H9 (cell line): ENCODE results near the gene YWHAB. TPM values are rescaled to one million over a fixed set of nuclear protein-coding genes. Genes with fewer than 3 reads are reported as not detected.

Experiments used
- DNase-seq: peaks from one replicate; pipeline ENCODE4 v3.0.0-alpha.2; 2017
- H2AFZ ChIP-seq: one replicate; pipeline ENCODE4 v1.6.1; 2013; ENCODE audit warnings: mild to moderate bottlenecking, low read length, control low read depth, moderate library complexity
- H2AK5ac ChIP-seq: 2 replicates; pipeline ENCODE4 v1.6.1; 2013; ENCODE audit warnings: low read length, control low read depth, mixed read lengths; ENCODE audit not compliant: insufficient read length
- H2BK120ac ChIP-seq: one replicate; pipeline ENCODE4 v1.6.1; 2013; ENCODE audit warnings: low read depth, mild to moderate bottlenecking, low read length, control low read depth, inconsistent platforms; ENCODE audit not compliant: poor library complexity, severe bottlenecking
- H2BK12ac ChIP-seq: 2 replicates; pipeline ENCODE4 v1.6.1; 2013; ENCODE audit warnings: low read length, control low read depth, mixed read lengths, low read depth; ENCODE audit not compliant: insufficient read length
- H2BK15ac ChIP-seq: 2 replicates; pipeline ENCODE4 v1.6.1; 2013; ENCODE audit warnings: low read depth, low read length, control low read depth
- H2BK20ac ChIP-seq: one replicate; pipeline ENCODE4 v1.6.1; 2013; ENCODE audit warnings: low read depth, mild to moderate bottlenecking, low read length, control low read depth, inconsistent platforms; ENCODE audit not compliant: poor library complexity, severe bottlenecking
- H2BK5ac ChIP-seq: 2 replicates; pipeline ENCODE4 v1.6.1; 2013; ENCODE audit warnings: low read length, control low read depth, mixed read lengths; ENCODE audit not compliant: insufficient read length
- H3K14ac ChIP-seq: 2 replicates; pipeline ENCODE4 v1.6.1; 2013; ENCODE audit warnings: low read length, control low read depth; ENCODE audit not compliant: insufficient read depth
- H3K18ac ChIP-seq: 2 replicates; pipeline ENCODE4 v1.6.1; 2013; ENCODE audit warnings: low read depth, mild to moderate bottlenecking, mixed read lengths, low read length, control low read depth; ENCODE audit not compliant: insufficient read length
- H3K23ac ChIP-seq: 2 replicates; pipeline ENCODE4 v1.6.1; 2013; ENCODE audit warnings: low read length, control low read depth, mixed read lengths, low read depth; ENCODE audit not compliant: insufficient read length
- H3K23me2 ChIP-seq: 2 replicates; pipeline ENCODE4 v1.6.1; 2013; ENCODE audit warnings: low read depth, mild to moderate bottlenecking, mixed read lengths, low read length, control low read depth; ENCODE audit not compliant: insufficient read length, poor library complexity, severe bottlenecking
- H3K27ac ChIP-seq: 2 replicates; pipeline ENCODE4 v1.5.1; 2013; ENCODE audit warnings: low read length, control low read depth, mixed read lengths, low read depth; ENCODE audit not compliant: insufficient read length
- H3K27me3 ChIP-seq: 2 replicates; pipeline ENCODE4 v1.6.1; 2013; ENCODE audit warnings: low read length, control low read depth, inconsistent platforms; ENCODE audit not compliant: insufficient read depth
- H3K4ac ChIP-seq: 2 replicates; pipeline ENCODE4 v1.6.1; 2013; ENCODE audit warnings: low read depth, mild to moderate bottlenecking, control low read depth, inconsistent platforms, low read length, moderate library complexity
- H3K4me1 ChIP-seq: 2 replicates; pipeline ENCODE4 v1.6.1; 2013; ENCODE audit warnings: low read length, control low read depth, inconsistent platforms; ENCODE audit not compliant: insufficient read depth
- H3K4me2 ChIP-seq: 2 replicates; pipeline ENCODE4 v1.6.1; 2013; ENCODE audit warnings: low read length, control low read depth, mixed read lengths; ENCODE audit not compliant: insufficient read length, insufficient read depth
- H3K56ac ChIP-seq: 2 replicates; pipeline ENCODE4 v1.6.1; 2013; ENCODE audit warnings: low read depth, mild to moderate bottlenecking, mixed read lengths, low read length, control low read depth; ENCODE audit not compliant: insufficient read length
- H3K79me1 ChIP-seq: 2 replicates; pipeline ENCODE4 v1.6.1; 2013; ENCODE audit warnings: low read depth, mild to moderate bottlenecking, moderate library complexity, low read length, control low read depth, inconsistent platforms; ENCODE audit not compliant: insufficient read depth, poor library complexity, severe bottlenecking
- H3K79me2 ChIP-seq: 2 replicates; pipeline ENCODE4 v1.6.1; 2013; ENCODE audit warnings: low read length, control low read depth, inconsistent platforms; ENCODE audit not compliant: insufficient read depth
- H3K9ac ChIP-seq: 2 replicates; pipeline ENCODE4 v1.6.1; 2013; ENCODE audit warnings: low read length, control low read depth, mixed read lengths; ENCODE audit not compliant: insufficient read length; ENCODE audit errors: extremely low read depth
- H3K9me3 ChIP-seq: one replicate; pipeline ENCODE4 v1.6.1; 2013; ENCODE audit warnings: low read depth, low read length, inconsistent platforms; ENCODE audit not compliant: control insufficient read depth
- H3T11ph ChIP-seq: one replicate; pipeline ENCODE4 v1.6.1; 2013; ENCODE audit warnings: mild to moderate bottlenecking, low read length, control low read depth, inconsistent platforms
- H4K20me1 ChIP-seq: one replicate; pipeline ENCODE4 v1.6.1; 2013; ENCODE audit not compliant: control insufficient read depth, insufficient read length, insufficient read depth
- H4K5ac ChIP-seq: 2 replicates; pipeline ENCODE4 v1.6.1; 2013; ENCODE audit warnings: low read depth, mild to moderate bottlenecking, mixed read lengths, low read length, control low read depth; ENCODE audit not compliant: insufficient read length
- H4K8ac ChIP-seq: replicated peaks from 2 replicates; pipeline ENCODE4 v1.6.1; 2013; ENCODE audit warnings: low read length, control low read depth, mixed read lengths, low read depth; ENCODE audit not compliant: insufficient read length
- H4K91ac ChIP-seq: 2 replicates; pipeline ENCODE4 v1.6.1; 2013; ENCODE audit warnings: low read depth, mild to moderate bottlenecking, moderate library complexity, mixed read lengths, low read length, control low read depth; ENCODE audit not compliant: insufficient read length
- H3K27ac Mint-ChIP-seq, 3 experiments: 2 replicates in 2 of 3; 3 replicates in 1 of 3; pipeline ENCODE4 v1.8.0; 2020 to 2021; ENCODE audit warnings: mixed read lengths in 3 of 3, mild to moderate bottlenecking in 1 of 3, moderate library complexity in 1 of 3
- H3K27me3 Mint-ChIP-seq: 2 replicates; pipeline ENCODE4 v1.8.0; 2021; ENCODE audit warnings: low read depth, mild to moderate bottlenecking, moderate library complexity, mixed read lengths
- H3K36me3 Mint-ChIP-seq, 3 experiments: 2 replicates in 2 of 3; 3 replicates in 1 of 3; pipeline ENCODE4 v1.8.0; 2020 to 2021; ENCODE audit warnings: low read depth in 3 of 3, mixed read lengths in 3 of 3; ENCODE audit not compliant: insufficient read depth in 1 of 3
- H3K4me1 Mint-ChIP-seq, 2 experiments: 2 replicates each; pipeline ENCODE4 v1.8.0; 2020; ENCODE audit warnings: mixed read lengths in 2 of 2
- H3K4me3 Mint-ChIP-seq, 2 experiments: 2 replicates in 1 of 2; 3 replicates in 1 of 2; pipeline ENCODE4 v1.8.0; 2020 to 2021; ENCODE audit warnings: mild to moderate bottlenecking in 2 of 2, mixed read lengths in 2 of 2, moderate library complexity in 1 of 2
- H3K9me3 Mint-ChIP-seq, 2 experiments: 2 replicates in 1 of 2; 3 replicates in 1 of 2; pipeline ENCODE4 v1.8.0; 2020; ENCODE audit warnings: mild to moderate bottlenecking in 2 of 2, mixed read lengths in 2 of 2, moderate library complexity in 1 of 2
- WGBS: extraction: QIAGEN DNeasy Blood & Tissue Kit; methylation state at CpG from one replicate; pipeline ENCODE4 v1.1.7; 2013; ENCODE audit warnings: missing lambda C conversion rate, low lambda C conversion rate, mixed read lengths; ENCODE audit not compliant: insufficient read length; ENCODE audit errors: extremely low coverage; 5-methylcytosine and 5-hydroxymethylcytosine counted together
- total RNA-seq: library from RNA; stranded (reverse); gene quantifications from 2 replicates; pipeline ENCODE4 v1.2.1, GENCODE V29; 2021
- TF ChIP-seq, protein P1 (sequence below): fragments of 200-600 bp; sonication (generic); conservative IDR thresholded peaks from 3 replicates; pipeline ENCODE4 v1.8.0; 2021; ENCODE audit warnings: antibody characterized with exemption, mild to moderate bottlenecking

YWHAB gene
- total RNA-seq, 1 experiment from 2014 or later = 203 TPM

GRCh38 chr20:44952731-44953130, 67.2 kb downstream of the YWHAB start:
- no peak overlapping the region for H3K27ac Mint-ChIP-seq
- H3K56ac ChIP-seq = no peak overlapping the region
- TF ChIP-seq, protein P1, sequence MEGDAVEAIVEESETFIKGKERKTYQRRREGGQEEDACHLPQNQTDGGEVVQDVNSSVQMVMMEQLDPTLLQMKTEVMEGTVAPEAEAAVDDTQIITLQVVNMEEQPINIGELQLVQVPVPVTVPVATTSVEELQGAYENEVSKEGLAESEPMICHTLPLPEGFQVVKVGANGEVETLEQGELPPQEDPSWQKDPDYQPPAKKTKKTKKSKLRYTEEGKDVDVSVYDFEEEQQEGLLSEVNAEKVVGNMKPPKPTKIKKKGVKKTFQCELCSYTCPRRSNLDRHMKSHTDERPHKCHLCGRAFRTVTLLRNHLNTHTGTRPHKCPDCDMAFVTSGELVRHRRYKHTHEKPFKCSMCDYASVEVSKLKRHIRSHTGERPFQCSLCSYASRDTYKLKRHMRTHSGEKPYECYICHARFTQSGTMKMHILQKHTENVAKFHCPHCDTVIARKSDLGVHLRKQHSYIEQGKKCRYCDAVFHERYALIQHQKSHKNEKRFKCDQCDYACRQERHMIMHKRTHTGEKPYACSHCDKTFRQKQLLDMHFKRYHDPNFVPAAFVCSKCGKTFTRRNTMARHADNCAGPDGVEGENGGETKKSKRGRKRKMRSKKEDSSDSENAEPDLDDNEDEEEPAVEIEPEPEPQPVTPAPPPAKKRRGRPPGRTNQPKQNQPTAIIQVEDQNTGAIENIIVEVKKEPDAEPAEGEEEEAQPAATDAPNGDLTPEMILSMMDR = no peak
- H3T11ph ChIP-seq = no peak overlapping the region
- no peak overlapping the region for H3K4ac ChIP-seq
- H3K9ac ChIP-seq = no peak overlapping the region
- no CpG with 5 or more reads among the region's 1 CpG for WGBS
- H3K27me3 Mint-ChIP-seq = no peaks in the 10 kb centered on the region
- H3K27ac ChIP-seq = no peak overlapping the region
- H3K36me3 Mint-ChIP-seq = peaks cover 41 to 92% (median 67%) of the 10 kb centered on the region in 3 experiments; a peak in 6 of 7 replicates
- no peaks in the 10 kb centered on the region for H4K20me1 ChIP-seq
- no peak overlapping the region for H4K5ac ChIP-seq
- H3K4me3 Mint-ChIP-seq = no peak overlapping the region
- H3K4me2 ChIP-seq = no peak overlapping the region
- no peaks in the 10 kb centered on the region for H3K9me3 ChIP-seq
- H2AFZ ChIP-seq = no peak overlapping the region
- H2BK5ac ChIP-seq = no peak overlapping the region
- no peak for DNase-seq
- no peak overlapping the region for H2BK20ac ChIP-seq
- no peak overlapping the region for H3K14ac ChIP-seq
- no peaks in the 10 kb centered on the region for H3K4me1 Mint-ChIP-seq
- no peaks in the 10 kb centered on the region for H3K27me3 ChIP-seq
- no peaks in the 10 kb centered on the region for H3K9me3 Mint-ChIP-seq
- H4K8ac ChIP-seq = no peak overlapping the region
- no peak overlapping the region for H3K18ac ChIP-seq
- H3K4me1 ChIP-seq = no peaks in the 10 kb centered on the region
- no peak overlapping the region for H2BK120ac ChIP-seq
- H2BK15ac ChIP-seq = no peak overlapping the region
- H4K91ac ChIP-seq = no peak overlapping the region
- H3K23me2 ChIP-seq = no peaks in the 10 kb centered on the region
- H3K79me2 ChIP-seq = no peaks in the 10 kb centered on the region
- H3K23ac ChIP-seq = no peak overlapping the region
- H2AK5ac ChIP-seq = no peak overlapping the region
- no peak overlapping the region for H2BK12ac ChIP-seq
- no peaks in the 10 kb centered on the region for H3K79me1 ChIP-seq
